Medulla oblongata (tissue), 1 donor: Measurements from ENCODE around the gene PHB1.

Experiments used
- DNase-seq: peaks from one replicate; pipeline ENCODE4 v3.0.0-alpha.2; 2015; ENCODE audit errors: extremely low spot score

PHB1 gene

DNA sequence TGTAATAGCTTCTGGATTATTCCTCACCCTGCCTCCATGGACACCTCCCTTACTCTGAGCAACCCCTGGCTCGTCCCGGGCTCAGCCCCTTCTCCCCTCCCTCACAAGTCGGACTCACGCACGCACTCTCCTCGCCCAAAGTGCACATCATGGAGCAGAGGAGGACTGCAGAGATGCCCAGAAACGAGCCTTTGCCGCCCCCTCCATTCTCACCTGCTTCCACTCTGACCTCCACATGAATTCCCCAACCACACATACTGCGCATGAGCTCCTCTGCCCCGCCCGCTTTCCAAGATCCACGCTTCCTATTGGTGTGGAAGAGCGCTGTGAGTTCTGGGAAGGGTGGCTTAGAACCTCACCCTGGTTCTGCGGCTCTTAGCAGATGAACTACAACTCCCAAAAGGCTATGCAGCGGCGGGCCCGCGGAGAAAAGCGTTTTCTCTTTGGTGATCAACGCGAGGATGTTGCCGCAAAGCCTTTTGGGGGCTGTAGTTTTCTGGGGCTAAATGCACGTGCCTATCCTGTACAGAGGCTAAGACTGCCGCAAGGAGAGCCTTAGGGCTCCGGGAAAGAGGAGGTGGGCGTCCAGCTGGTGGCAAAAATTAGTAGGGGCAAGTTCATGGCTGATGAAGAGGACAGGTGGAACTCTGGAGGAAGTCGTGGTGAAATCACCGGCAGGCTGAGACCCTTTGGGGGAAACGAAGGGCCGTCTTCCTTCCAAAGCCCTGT, at the start of gene PHB1:
Gene PHB1, minus strand, starts transcription at position 261 of the 729 bp plus-strand sequence. CDS start 1,618 bp downstream, outside the sequence.
- peak; percentile 99 for DNase-seq

DNA sequence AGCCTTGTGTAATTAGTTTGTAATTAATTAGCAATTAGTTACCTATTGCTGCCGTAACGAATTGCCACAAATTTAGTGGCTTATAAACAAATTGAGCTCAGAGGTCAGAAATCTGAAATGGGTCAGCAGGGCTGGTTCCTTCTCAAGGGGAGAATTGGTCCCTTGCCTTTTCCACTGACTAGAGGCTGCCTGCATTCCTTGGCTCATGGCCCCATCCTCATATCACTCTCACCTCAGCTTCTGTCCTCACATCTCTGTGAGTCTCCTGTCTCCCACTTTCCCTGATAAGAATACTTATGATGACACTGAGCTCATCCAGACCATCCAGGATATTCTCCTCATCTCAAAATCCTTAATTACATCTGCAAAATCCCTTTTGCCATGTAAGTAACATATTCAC, 49.4 kb upstream of the PHB1 start:
- no peak for DNase-seq

DNA sequence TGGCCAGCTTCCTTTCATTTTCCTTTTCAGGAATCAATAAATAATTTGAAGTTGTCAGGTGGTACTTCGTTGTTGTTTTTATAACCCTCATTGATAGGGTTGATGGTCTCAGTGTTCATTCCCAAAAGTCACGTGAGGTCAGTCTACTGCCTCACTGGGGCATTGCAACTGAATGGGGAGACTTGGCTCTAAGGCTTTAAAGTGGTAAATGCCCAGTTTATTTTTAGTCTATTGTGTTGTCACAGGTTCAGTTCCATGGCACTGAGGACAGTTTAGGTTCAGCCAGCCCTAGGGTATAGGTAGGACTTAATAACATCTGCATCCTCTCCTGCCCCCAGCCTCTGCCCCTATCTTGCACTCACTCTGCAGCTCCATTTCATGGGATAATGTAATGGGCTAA, 46.9 kb upstream of the PHB1 start:
- DNase-seq = no peak

DNA sequence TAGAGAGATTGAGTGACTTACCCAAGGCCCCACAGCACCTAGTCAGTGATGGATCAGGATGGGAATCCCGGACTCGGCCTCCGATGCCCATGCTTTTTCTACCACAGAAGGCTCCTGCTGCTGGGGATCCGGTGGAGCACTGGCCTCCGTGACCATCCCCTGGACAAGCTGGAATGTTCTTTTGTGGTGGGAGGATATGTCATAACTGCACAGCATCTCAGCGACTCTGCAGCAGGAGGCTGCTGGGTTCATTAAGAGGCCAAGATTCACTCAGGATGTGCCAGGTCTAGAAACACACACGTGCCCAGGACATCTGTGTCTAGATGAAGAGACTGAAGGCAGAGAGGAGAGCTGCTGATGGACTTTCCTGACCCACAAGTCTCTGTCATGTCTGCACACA, 45.7 kb upstream of the PHB1 start:
- no peak for DNase-seq

DNA sequence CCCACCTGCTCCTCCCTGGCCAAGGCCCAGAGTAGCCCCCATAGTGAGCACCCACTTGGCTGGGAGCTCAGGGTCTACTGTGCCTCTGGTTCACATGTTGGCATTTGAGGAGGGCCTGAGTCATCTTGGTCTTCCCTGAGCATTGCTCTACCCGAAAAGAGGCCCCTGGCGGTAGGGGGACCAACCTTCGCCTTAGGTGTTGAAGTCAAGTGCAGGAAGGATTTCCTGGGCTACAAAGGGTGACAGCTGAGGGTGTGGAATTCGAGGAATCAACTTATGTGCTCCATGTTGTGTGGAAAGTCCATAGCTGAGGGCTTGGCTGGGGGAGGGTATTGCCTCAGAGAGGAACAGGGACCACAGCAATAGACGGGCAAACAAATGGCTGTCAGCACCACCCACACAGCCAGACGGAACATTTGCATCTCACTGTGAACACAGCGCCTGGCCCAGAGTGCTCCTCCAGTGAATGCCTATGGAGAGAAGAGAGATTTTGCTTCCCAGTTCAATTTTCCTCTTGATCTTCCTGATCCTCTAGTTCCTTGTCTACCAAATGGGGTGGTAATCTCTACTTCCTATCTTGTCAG, 44.8 kb upstream of the PHB1 start:
- no peak for DNase-seq

DNA sequence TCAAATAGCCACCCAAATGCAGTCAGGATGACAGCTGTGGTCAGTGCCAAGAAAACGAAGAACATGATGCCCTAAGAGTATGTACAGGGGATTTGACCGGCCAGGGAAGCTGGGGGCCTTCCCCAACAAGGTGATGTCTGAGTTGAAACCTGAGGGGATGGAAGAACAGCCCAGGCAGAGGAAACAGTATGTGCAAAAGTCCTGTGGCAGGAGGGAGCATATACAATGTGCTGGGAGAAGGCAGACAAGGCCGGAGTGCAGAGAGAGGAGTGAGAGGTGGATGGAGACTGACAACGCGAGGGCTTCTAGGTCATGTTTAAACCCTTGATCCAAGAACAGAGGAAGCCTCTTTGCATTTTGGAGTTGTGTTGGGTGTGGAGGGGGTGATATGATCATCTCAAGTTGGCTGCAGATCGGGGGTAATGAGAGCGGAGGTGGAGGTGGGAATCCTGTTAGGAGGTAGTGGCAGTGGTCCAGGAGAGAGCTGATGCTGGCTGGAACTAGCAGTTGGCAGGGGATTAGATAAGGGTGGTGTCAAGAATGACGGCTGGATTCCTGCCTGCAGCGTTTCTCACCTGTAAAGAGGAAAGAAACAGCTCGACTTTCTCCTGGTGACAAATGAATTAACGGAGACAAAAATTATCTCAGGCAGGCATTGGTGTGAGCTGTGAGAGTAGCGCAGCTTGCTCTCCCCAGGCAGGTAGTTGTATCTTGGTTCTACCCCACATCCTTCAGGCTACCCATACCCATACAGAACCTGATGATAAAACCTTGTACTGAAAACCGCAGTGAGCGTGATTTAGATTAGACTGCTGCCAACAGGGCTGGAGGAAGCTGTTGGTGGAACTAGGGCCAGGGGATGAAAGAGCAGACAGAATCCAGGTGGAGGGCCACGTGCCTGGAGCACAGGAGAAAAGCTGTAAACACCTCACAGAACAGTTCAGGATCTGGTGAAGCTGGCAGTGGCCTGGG, 43.2 kb upstream of the PHB1 start:
- no peak for DNase-seq

DNA sequence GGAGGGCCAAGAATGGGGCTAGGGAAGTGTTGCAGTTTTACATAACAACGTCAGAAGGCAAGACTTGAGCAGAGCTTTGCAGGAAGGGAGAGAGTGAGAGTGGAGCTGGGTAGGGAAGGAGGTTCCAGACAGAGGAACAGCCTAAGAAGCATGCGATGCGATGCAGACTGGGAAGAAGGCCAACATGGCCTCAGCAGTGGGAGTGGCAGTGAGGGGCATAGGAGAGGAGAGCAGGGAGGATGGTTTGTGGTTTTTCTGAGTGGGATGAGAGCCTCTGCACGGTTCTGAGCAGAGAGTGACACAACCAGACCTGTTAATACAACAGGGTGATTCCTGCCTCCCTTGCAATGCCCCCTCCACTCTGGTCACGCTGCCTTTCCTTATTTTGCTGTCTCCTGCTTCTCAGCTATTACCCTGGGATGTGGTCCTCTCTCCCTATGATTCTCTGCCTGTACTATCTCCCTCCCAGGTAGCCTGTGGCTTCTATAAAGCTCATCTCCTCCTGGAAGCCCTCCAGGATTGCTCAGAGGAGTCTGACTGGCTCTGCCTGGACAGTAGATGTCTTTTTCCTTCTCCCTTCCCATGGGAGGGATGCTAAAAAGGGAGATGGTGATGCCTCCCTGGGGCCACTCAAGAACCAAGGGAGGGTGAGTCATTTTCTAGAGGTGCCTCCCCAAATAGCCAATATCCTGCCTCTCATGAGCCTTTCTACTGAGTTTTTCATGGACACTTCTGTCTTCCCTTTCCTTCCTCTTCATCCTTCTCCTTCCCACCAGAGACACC, 41.7 kb upstream of the PHB1 start:
- DNase-seq = no peak

DNA sequence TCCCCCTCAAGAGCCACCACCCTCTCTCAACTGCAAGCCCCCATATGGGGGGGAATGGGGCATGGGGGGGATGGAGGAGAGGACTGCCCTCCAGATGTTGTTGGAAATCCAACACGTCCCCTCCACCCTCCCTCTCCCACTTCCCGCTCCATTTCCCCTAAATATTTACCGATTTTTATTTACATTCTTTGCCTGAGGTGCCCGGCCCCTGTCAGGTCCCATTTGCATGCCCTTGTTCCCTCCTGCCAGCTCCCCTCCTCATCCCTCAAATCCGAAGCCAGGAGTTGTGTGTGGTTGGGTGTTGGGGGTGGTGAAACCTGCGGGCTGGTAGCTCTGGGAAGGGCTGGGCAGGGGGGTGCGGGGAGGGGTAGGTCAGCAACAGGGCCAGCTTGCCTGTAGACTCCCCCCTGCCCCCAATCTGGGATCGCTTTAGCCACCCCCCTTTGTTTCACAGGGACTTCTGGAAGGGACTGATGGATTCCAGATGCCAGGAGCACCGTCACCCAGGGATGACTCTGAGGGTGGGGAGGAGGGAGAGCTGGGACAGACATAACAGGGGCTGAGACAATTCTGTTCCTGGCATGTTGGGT, 40.7 kb upstream of the PHB1 start:
- DNase-seq = no peak

DNA sequence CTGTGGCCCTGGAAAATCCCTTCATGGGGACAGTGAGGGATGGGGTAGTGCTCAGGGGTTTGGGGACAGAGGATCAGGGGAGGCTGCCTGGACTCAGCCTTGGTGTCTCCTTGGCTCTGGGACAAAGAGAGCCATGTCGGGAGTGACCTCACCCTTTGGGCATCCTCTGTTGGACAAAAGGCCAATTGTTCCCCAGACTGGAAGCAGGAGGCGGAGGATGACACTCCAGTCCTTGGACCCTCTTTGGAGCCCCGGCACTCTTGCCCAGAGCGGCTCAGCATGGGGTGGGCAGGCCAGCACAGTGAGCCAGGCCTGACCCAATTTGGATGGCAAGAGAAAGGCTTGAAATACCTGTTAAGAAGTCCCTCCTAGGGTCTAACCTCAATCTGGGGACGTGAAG, 39.4 kb upstream of the PHB1 start:
- DNase-seq = peak; percentile 84

DNA sequence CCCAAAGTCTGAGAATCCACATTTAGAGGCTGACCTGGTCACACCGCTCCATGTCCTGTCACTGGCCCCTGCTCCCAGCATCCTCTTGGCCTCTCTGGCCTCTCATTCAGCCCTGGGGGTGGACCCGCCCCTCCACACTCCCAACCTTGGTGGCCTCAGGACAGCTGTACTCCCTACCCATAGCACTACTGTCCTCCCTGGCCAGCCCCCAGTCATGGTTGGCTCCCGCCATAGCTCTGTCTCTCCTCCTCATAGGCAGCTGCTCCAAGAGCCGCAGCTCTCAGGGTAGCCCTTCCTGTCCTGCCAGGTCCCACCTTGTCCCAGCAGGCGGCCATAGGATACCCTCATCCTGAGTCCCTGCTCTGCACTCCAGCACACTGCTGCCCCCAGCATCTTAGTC, 38.0 kb upstream of the PHB1 start:
- DNase-seq = no peak

DNA sequence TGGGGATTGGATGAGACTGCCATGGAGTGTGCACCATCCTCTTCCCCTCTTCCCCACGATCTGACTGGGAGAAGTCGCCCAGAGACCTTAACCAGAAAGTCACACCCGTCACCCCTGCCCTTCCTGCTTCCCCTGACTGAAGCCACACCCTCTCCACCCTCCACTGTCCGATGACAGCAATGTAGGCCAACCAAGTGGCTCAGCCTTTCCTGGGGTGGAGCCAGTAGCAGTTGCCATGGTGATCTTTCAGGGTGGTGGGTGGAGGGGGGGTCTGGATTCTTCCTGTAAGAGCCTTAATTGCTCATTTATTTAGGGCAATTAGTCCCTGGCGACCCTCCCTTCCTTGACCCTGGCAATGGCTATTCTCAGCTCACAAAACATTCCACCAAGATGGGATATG, 37.5 kb upstream of the PHB1 start:
- no peak for DNase-seq

DNA sequence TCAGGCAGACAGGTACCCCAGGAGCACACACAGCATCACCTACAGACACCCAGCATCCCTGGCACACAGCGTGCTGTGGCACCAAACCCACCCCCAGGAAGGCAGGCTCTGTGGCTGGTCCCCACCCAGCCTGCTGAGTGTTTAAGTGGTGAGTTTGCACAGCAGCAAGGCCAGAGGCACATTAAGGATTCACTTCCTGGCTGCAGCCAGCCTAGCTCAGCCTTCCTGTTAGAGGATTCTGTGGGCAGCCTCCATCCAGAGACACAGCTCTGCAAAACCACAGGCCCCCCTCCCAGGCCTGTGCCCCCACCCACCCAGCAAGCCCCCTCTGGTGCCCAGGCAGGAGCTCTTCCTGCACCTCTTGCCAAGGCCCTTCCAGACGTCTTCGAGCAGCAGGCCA, 36.1 kb upstream of the PHB1 start:
- no peak for DNase-seq

DNA sequence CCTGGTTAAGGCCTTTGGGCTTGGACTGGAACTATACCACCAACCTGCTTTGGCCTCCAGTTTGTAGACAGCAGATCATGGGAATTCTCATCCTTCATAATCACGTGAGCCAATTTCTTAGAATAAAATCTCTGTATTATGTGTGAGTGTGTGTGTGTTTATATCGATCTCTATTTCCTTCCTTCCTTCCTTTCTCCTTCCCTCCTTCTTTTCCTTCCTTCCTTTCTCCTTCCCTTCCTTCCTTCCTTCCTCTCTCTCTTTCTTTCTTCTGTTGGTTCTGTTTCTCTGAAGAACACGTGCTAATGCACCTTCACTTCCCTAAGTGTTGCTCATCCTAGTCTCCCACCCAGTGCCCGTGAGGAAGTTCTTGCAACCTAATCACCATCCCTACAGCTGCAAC, 35.5 kb upstream of the PHB1 start:
- DNase-seq = no peak

DNA sequence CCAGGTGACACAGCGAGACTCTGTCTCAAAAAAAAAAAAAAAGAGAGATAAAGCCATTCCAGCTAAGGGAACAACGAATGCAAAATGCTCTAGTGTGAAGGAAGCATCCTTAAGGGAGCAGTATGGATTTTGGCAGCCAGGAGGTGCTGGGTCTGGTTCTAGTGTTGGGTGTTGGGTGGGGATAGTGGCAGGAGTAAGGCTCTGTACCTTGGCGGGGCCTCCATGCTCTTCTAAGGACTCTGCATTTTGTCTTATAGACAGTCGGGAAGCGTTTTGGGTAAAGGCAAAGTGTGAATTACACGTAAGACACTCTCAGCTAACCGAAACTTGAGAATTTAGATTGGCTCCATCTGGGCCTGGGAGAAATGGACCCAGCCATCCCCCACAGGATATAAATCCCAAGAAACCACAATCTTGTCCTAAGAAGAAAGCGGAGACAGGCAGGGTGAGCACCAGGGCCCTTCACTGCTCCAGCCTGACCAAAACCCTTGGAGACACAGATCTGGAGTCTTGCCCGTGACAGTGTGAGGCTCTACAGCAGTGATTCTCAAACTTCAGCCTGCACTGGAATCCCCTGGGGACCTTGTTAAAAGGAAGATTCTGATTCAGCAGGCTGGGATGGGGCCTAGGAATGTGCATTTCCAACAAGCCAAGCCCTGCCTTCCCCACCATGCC, 33.1 kb upstream of the PHB1 start:
- no peak for DNase-seq

DNA sequence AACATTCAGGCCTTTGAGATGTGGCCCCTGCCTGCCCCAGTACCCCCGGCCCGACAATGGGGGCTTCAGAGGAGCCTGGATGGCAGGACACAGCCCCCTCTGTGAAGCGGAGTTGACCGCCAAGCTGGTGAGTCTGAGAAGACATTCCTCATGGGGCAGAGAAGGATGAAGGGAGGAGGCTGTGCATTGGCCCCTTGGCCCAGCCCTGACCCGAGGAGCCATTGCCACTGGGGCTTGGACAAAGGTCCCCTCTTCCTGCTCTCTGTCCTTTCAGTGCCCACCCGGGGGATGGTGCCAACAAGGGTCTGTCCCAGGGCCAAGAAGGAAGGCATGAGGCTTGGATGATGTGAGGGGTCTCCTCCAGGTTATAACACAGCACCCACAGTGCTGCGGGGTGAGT, 30.9 kb upstream of the PHB1 start:
- no peak for DNase-seq

DNA sequence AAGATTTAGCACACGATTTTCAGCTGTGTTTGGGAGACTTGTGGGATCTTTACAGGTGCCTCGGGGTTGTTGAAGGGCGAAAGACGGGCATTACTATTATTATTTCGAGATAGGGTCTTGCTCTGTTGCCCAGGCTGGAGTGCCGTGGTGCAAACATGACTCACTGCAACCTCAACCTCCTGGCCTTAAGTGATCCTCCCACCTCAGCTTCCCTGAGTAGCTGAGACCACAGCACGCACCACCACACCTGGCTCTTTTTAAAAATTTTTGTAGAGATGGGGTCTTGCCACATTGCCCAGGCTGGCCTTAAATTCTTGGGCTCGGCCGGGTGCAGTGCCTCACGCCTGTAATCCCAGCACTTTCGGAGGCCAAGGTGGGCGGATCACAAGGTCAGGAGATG, 29.7 kb upstream of the PHB1 start:
- no peak for DNase-seq

DNA sequence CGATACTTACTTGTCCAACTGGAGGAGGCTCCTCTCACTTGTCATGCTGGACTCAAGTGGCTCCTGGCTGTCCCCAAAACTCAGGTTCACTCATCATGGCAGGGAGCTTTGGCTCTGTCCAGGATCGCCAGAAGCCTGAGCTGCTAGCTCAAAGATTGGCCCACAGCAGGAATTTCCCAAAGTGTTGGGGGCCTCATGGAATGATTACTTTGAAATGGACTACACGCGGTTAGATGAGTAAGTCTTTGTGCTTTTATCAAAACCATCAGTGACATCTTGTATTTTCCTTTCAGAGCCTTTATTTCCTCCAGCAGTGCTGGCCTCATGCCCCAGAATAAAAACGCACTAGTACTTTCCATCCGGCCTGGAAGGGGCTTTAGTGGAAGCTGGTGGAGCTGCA, 29.2 kb upstream of the PHB1 start:
- no peak for DNase-seq

DNA sequence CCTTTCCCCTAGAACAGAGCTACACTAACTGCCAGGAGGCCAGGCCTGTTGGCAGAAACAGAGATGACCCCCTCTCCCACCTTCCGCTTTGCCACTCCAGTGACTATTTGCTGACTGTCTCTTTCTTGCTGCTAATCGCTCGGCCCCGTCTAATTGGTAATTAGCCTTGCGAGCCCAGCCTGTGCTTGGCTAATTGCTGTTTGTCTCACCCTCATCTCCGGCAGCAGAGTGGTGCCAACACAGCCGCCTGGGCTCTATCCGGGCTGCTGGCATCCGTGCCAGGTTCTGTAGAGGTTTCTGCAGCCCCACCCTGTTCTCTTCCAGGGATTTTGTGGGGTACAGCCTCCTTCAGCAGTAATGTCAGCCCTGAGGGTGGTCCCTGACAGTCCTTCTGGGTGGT, 27.4 kb upstream of the PHB1 start:
- no peak for DNase-seq

DNA sequence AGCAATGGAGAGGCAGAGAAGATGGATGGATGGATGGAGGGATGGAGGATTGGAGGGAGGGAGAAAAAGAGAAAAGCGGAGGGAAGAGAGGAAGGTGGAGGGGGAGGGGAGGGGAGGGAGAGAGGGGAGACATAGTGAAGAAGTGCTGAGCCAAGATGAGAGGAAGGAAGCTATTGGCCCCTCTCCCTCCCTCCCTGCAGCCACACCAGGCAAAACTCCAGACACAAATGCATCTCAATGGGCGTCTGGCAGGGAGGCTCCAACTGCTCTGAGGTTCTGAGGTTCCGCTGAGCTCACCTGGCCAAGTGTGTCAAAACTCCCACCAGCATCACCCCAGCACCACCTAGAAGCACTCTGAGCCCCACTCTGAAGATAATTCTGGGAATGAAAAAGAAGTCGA, 26.9 kb upstream of the PHB1 start:
- DNase-seq = no peak

DNA sequence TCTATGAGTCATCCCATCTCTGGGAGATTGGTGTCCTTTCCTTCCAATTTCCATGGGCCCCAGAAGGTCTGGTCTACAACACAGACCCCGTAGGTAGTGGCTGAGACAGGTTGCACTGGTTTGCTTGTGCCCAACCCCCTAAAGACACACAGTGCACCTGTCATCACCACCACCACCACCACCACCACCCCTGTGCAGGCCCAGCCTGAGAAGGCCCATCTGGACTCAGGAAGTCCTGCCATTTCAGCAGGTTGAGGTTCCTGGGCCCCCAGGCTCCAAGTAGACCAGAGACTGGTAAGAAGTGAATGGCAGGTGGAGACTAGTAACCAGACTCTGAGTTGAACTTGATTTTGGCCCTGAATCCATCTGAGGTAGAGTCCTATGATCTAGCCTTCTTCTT, 25.9 kb upstream of the PHB1 start:
- DNase-seq = no peak
